GM06990 (cell line): ENCODE data around the gene VSTM4.

ENCODE experiments used
- DNase-seq: peaks from one replicate; pipeline ENCODE4 v3.0.0-alpha.2; 2011; ENCODE audit not compliant: insufficient read length; ENCODE audit errors: extremely low read depth
- H3K27me3 ChIP-seq: replicated peaks from 2 replicates; pipeline ENCODE4 v1.6.0; 2011; ENCODE audit warnings: low read length; ENCODE audit not compliant: control insufficient read depth, insufficient read depth
- H3K36me3 ChIP-seq: 2 replicates; pipeline ENCODE4 v1.5.1; 2011; ENCODE audit warnings: low read length; ENCODE audit not compliant: control insufficient read depth, insufficient read depth
- H3K4me3 ChIP-seq: replicated peaks from 2 replicates; pipeline ENCODE4 v1.5.1; 2011; ENCODE audit warnings: low read depth, mild to moderate bottlenecking, control low read depth, low read length
- CTCF ChIP-seq: IDR thresholded peaks from 2 replicates; pipeline ENCODE4 v1.5.1; 2011; ENCODE audit warnings: low read length, control low read depth, mild to moderate bottlenecking, inconsistent platforms; ENCODE audit not compliant: insufficient read depth, poor library complexity, severe bottlenecking

The VSTM4 gene

GRCh38 chr10:49114718-49115014 is 656 bp downstream of the VSTM4 start:
- no peak for TF ChIP-seq CTCF
- no peak for DNase-seq
- H3K27me3 ChIP-seq, result no peaks in the 10 kb centered on the region; the same call in 1 of the 2 replicates
- no peak overlapping the region for H3K4me3 ChIP-seq
- no peaks in the 10 kb centered on the region for H3K36me3 ChIP-seq

- no peak overlapping the region for H3K4me3 ChIP-seq
- H3K36me3 ChIP-seq, result no peaks in the 10 kb centered on the region
- DNase-seq, result no peak
- no peak for TF ChIP-seq CTCF
- H3K27me3 ChIP-seq, result no peaks in the 10 kb centered on the region; the same call in 1 of the 2 replicates
These were observed 1.6 kb downstream of the VSTM4 start for GRCh38 chr10:49113741-49114141.

- no peak for DNase-seq
- no peaks in the 10 kb centered on the region for H3K36me3 ChIP-seq
- no peaks in the 10 kb centered on the region; the same call in 1 of the 2 replicates for H3K27me3 ChIP-seq
- no peak for TF ChIP-seq CTCF
- no peak overlapping the region for H3K4me3 ChIP-seq
These were observed 2.5 kb downstream of the VSTM4 start for GRCh38 chr10:49112851-49113250.

GRCh38 chr10:49112098-49112497 is 3.2 kb downstream of the VSTM4 start:
- no peaks in the 10 kb centered on the region for H3K36me3 ChIP-seq
- H3K27me3 ChIP-seq, result no peaks in the 10 kb centered on the region; the same call in 1 of the 2 replicates
- TF ChIP-seq CTCF, result no peak
- DNase-seq, result no peak
- no peak overlapping the region for H3K4me3 ChIP-seq

GRCh38 chr10:49111320-49111698 is 4.0 kb downstream of the VSTM4 start:
- H3K4me3 ChIP-seq, result no peak overlapping the region
- no peaks in the 10 kb centered on the region; the same call in 1 of the 2 replicates for H3K27me3 ChIP-seq
- DNase-seq, result no peak
- no peak for TF ChIP-seq CTCF
- H3K36me3 ChIP-seq, result no peaks in the 10 kb centered on the region

- H3K27me3 ChIP-seq, result no peaks in the 10 kb centered on the region; the same call in 1 of the 2 replicates
- H3K4me3 ChIP-seq, result no peak overlapping the region
- TF ChIP-seq CTCF, result no peak
- no peaks in the 10 kb centered on the region for H3K36me3 ChIP-seq
- DNase-seq, result no peak
These were observed 4.5 kb downstream of the VSTM4 start for GRCh38 chr10:49110684-49111319.
